CD4-positive, alpha-beta T cell treated with Interleukin-6 at 100 ng/mL for 8 hours (primary cell): ENCODE results near the gene GRXCR1.

Experiments used
- DNase-seq: peaks from one replicate; pipeline ENCODE4 v3.0.0-alpha.2; 2020; ENCODE audit warnings: mixed read lengths, low spot score

The GRXCR1 gene

GRCh38 chr4:42928582-42928981 lies 36.1 kb downstream of the GRXCR1 start:
- DNase-seq: no peak

GRCh38 chr4:42942216-42942615 lies 49.7 kb downstream of the GRXCR1 start:
- no peak for DNase-seq

GRCh38 chr4:42945874-42946273 lies 53.4 kb downstream of the GRXCR1 start:
- no peak for DNase-seq

- DNase-seq: no peak
Measured at GRCh38 chr4:42953321-42953720, 60.8 kb downstream of the GRXCR1 start.

- no peak for DNase-seq
Measured at GRCh38 chr4:42954963-42955669, 62.6 kb downstream of the GRXCR1 start.

- no peak for DNase-seq
Measured at GRCh38 chr4:42955746-42956505, 63.4 kb downstream of the GRXCR1 start.

- DNase-seq: no peak
Measured at GRCh38 chr4:42965326-42965725, 72.8 kb downstream of the GRXCR1 start.

GRCh38 chr4:42985976-42986375 lies 93.5 kb downstream of the GRXCR1 start:
- no peak for DNase-seq

GRCh38 chr4:42995343-42995944 lies 102.9 kb downstream of the GRXCR1 start:
- DNase-seq: no peak

- no peak for DNase-seq
Measured at GRCh38 chr4:43008793-43009192, 116.3 kb downstream of the GRXCR1 start.

- DNase-seq: no peak
Measured at GRCh38 chr4:43014256-43014655, 121.7 kb downstream of the GRXCR1 start.

- no peak for DNase-seq
Measured at GRCh38 chr4:43041632-43042031, 149.1 kb downstream of the GRXCR1 start.

GRCh38 chr4:43047058-43047457 lies 154.5 kb downstream of the GRXCR1 start:
- no peak for DNase-seq

- DNase-seq: no peak
Measured at GRCh38 chr4:43048570-43048969, 156.1 kb downstream of the GRXCR1 start.

- no peak for DNase-seq
Measured at GRCh38 chr4:43049326-43049725, 156.8 kb downstream of the GRXCR1 start.

- DNase-seq: no peak
Measured at GRCh38 chr4:43066415-43066814, 173.9 kb downstream of the GRXCR1 start.

GRCh38 chr4:43071069-43071468 lies 178.6 kb downstream of the GRXCR1 start:
- no peak for DNase-seq
